Liver (tissue), 9 donors: ENCODE results near the gene KNG1. TPM values are rescaled to one million over a fixed set of nuclear protein-coding genes. Genes with fewer than 3 reads are reported as not detected.

Source experiments
- DNase-seq: peaks from one replicate; pipeline ENCODE4 v3.0.0-alpha.2; 2017; ENCODE audit warnings: low spot score
- H3K27ac ChIP-seq, 2 donors: one replicate each; pipeline ENCODE4 v1.7.0; 2013; ENCODE audit warnings: inconsistent platforms in 2 of 2, low read length in 2 of 2, control low read depth in 1 of 2, low read depth in 1 of 2, mild to moderate bottlenecking in 1 of 2
- H3K27me3 ChIP-seq, 4 donors: one replicate each; pipeline versions ENCODE4 v1.6.1 to v1.7.0; 2013; ENCODE audit warnings: low read length in 3 of 4, inconsistent platforms in 1 of 4, mild to moderate bottlenecking in 1 of 4, moderate library complexity in 1 of 4; ENCODE audit not compliant: control insufficient read depth in 4 of 4, insufficient read depth in 4 of 4
- H3K36me3 ChIP-seq, 4 donors: one replicate each; pipeline versions ENCODE4 v1.6.1 to v1.7.0; 2013; ENCODE audit warnings: low read length in 3 of 4, mild to moderate bottlenecking in 3 of 4, low read depth in 1 of 4, moderate library complexity in 1 of 4; ENCODE audit not compliant: control insufficient read depth in 4 of 4, insufficient read depth in 3 of 4
- H3K4me1 ChIP-seq, 4 donors: one replicate each; pipeline versions ENCODE4 v1.6.1 to v1.7.0; 2013; ENCODE audit warnings: low read length in 3 of 4, mild to moderate bottlenecking in 3 of 4, moderate library complexity in 1 of 4; ENCODE audit not compliant: control insufficient read depth in 4 of 4, insufficient read depth in 4 of 4
- H3K4me3 ChIP-seq, 3 donors: one replicate each; pipeline versions ENCODE4 v1.6.1 to v1.7.0; 2013; ENCODE audit warnings: low read length in 3 of 3, control low read depth in 1 of 3, low read depth in 1 of 3, mild to moderate bottlenecking in 1 of 3
- H3K9ac ChIP-seq, 2 donors: one replicate each; pipeline ENCODE4 v1.7.0; 2013; ENCODE audit warnings: low read length in 2 of 2, mild to moderate bottlenecking in 2 of 2, moderate library complexity in 2 of 2, control low read depth in 1 of 2, low read depth in 1 of 2
- H3K9me3 ChIP-seq, 4 donors: one replicate each; pipeline versions ENCODE4 v1.6.1 to v1.7.0; 2013; ENCODE audit warnings: low read length in 3 of 4; ENCODE audit not compliant: control insufficient read depth in 4 of 4
- EGR1 ChIP-seq, 2 donors: IDR thresholded peaks; 2 replicates each; pipeline ENCODE4 v1.6.1; 2016 to 2018; ENCODE audit warnings: antibody characterized with exemption in 2 of 2, low read depth in 2 of 2
- FOXA1 ChIP-seq: IDR thresholded peaks from 2 replicates; pipeline ENCODE4 v1.6.1; 2016; ENCODE audit warnings: antibody characterized with exemption
- FOXA2 ChIP-seq: IDR thresholded peaks from 2 replicates; pipeline ENCODE4 v1.6.1; 2016; ENCODE audit warnings: antibody characterized with exemption
- GABPA ChIP-seq, 2 donors: IDR thresholded peaks in 1 of 2; conservative IDR thresholded peaks in 1 of 2; 2 replicates each; pipeline ENCODE4 v1.6.1; 2016; ENCODE audit warnings: antibody characterized with exemption in 2 of 2, mild to moderate bottlenecking in 1 of 2, moderate library complexity in 1 of 2
- HNF4A ChIP-seq, 2 donors: conservative IDR thresholded peaks; 2 replicates each; pipeline ENCODE4 v1.6.1; 2016; ENCODE audit warnings: antibody characterized with exemption in 2 of 2, mild to moderate bottlenecking in 2 of 2
- HNF4G ChIP-seq: IDR thresholded peaks from 2 replicates; pipeline ENCODE4 v1.6.1; 2016; ENCODE audit warnings: antibody characterized with exemption
- JUND ChIP-seq, 2 donors: IDR thresholded peaks; 2 replicates each; pipeline ENCODE4 v1.6.1; 2016; ENCODE audit warnings: antibody characterized with exemption in 2 of 2
- NR2F2 ChIP-seq: IDR thresholded peaks from 2 replicates; pipeline ENCODE4 v1.6.1; 2016; ENCODE audit warnings: antibody characterized with exemption
- RAD21 ChIP-seq, 2 donors: IDR thresholded peaks; 2 replicates each; pipeline ENCODE4 v1.6.1; 2016; ENCODE audit warnings: antibody characterized with exemption in 2 of 2, mild to moderate bottlenecking in 2 of 2
- RXRA ChIP-seq, 2 donors: IDR thresholded peaks; 2 replicates each; pipeline ENCODE4 v1.6.1; 2017 to 2018; ENCODE audit warnings: antibody characterized with exemption in 2 of 2, mild to moderate bottlenecking in 1 of 2
- SP1 ChIP-seq: IDR thresholded peaks from 2 replicates; pipeline ENCODE4 v1.6.1; 2018; ENCODE audit warnings: antibody characterized with exemption, mild to moderate bottlenecking
- TAF1 ChIP-seq: conservative IDR thresholded peaks from 2 replicates; pipeline ENCODE4 v1.6.1; 2016; ENCODE audit warnings: antibody characterized with exemption, mild to moderate bottlenecking
- YY1 ChIP-seq: IDR thresholded peaks from 2 replicates; pipeline ENCODE4 v1.6.1; 2016; ENCODE audit warnings: antibody characterized with exemption, mild to moderate bottlenecking
- WGBS: extraction: QIAGEN DNeasy Blood & Tissue Kit; methylation state at CpG from one replicate; pipeline ENCODE4 v1.1.7; 2013; 5-methylcytosine and 5-hydroxymethylcytosine counted together
- polyA plus RNA-seq, 2 donors: library from polyadenylated mRNA; stranded (reverse) in 1 of 2; unstranded in 1 of 2; fragments of 200-250 nt in 1 of 2; fragments of >200 nt in 1 of 2; fragmentation: Nextera tagmentation in 1 of 2; extraction: Ambion mirVana in 1 of 2; gene quantifications; one replicate each; pipeline versions ENCODE4 v1.2.1 to v1.2.3, GENCODE V29; 2013 to 2015
- total RNA-seq, 2 donors: library from RNA; depleted of rRNA; stranded (reverse); fragments of >200 nt; gene quantifications; one replicate each; pipeline ENCODE4 v1.2.3, GENCODE V29; 2014
- TF ChIP-seq, protein P1 (sequence below): IDR thresholded peaks from 2 replicates; pipeline ENCODE4 v1.6.1; 2016; ENCODE audit warnings: antibody characterized with exemption
- TF ChIP-seq, protein P2 (sequence below): fragments of 150-350 bp; IDR thresholded peaks from 2 replicates; pipeline ENCODE4 v1.5.1; 2017; ENCODE audit warnings: improper control_type of control experiment, low read depth, low read length; ENCODE audit not compliant: missing input control
- TF ChIP-seq, protein P3 (sequence below): IDR thresholded peaks from 2 replicates; pipeline ENCODE4 v1.6.1; 2016; ENCODE audit warnings: antibody characterized with exemption
- TF ChIP-seq, protein P4 (sequence below): IDR thresholded peaks from 2 replicates; pipeline ENCODE4 v1.6.1; 2016; ENCODE audit warnings: antibody characterized with exemption, mild to moderate bottlenecking
- TF ChIP-seq, protein P5 (sequence below): IDR thresholded peaks from 2 replicates; pipeline ENCODE4 v1.6.1; 2016; ENCODE audit warnings: antibody characterized with exemption
- donor health status: healthy.
- donor health status: healthy.
- donor health status: healthy.
- donor health status: healthy.
- donor health status: healthy.

The KNG1 gene
- total and polyA plus RNA-seq, 4 donors = 605 to 918 (median 716) TPM

DNA sequence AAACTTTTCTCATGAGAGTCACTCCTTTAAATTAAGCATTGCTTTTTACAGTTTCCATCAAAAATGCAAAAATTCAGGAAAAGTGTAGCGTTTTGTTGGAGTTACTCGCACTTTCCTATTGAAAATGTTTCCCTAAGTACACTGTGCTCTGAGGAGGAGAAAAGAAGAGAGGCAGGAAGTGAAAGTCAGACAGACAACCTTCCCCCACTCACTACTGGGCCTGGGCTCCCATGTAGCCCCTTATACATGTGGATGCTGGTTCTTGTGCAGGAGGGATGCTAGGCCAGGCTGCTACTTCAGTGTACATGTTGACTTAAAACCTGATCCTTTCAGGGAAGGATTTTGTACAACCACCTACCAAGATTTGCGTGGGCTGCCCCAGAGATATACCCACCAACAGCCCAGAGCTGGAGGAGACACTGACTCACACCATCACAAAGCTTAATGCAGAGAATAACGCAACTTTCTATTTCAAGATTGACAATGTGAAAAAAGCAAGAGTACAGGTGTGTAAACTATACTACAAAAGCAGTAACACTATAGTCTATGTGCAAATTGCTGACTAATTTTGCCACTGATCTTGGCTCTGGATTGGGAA lies 15.1 kb downstream of the KNG1 start:
- H3K36me3 ChIP-seq = peaks cover 11 to 54% (median 36%) of the 10 kb centered on the region in 4 donors
- H3K9ac ChIP-seq = no peak overlapping the region
- TF ChIP-seq HNF4A (conservative IDR thresholded peaks at IDR 0.05) = no peak
- TF ChIP-seq GABPA (IDR thresholded peaks at IDR 0.05 in 1 of 2, conservative IDR thresholded peaks at IDR 0.05 in 1 of 2) = no peak
- TF ChIP-seq, protein P1, sequence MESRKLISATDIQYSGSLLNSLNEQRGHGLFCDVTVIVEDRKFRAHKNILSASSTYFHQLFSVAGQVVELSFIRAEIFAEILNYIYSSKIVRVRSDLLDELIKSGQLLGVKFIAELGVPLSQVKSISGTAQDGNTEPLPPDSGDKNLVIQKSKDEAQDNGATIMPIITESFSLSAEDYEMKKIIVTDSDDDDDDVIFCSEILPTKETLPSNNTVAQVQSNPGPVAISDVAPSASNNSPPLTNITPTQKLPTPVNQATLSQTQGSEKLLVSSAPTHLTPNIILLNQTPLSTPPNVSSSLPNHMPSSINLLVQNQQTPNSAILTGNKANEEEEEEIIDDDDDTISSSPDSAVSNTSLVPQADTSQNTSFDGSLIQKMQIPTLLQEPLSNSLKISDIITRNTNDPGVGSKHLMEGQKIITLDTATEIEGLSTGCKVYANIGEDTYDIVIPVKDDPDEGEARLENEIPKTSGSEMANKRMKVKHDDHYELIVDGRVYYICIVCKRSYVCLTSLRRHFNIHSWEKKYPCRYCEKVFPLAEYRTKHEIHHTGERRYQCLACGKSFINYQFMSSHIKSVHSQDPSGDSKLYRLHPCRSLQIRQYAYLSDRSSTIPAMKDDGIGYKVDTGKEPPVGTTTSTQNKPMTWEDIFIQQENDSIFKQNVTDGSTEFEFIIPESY = no peak
- no peaks in the 10 kb centered on the region for H3K27me3 ChIP-seq
- peaks cover 4 to 41% (median 28%) of the 10 kb centered on the region in 4 donors for H3K4me1 ChIP-seq
- no peak overlapping the region for H3K4me3 ChIP-seq
- no peaks in the 10 kb centered on the region for H3K9me3 ChIP-seq
- DNase-seq = no peak
- H3K27ac ChIP-seq = no peak overlapping the region
- WGBS = 95% methylated on average over 4 of the region's 4 CpGs

DNA sequence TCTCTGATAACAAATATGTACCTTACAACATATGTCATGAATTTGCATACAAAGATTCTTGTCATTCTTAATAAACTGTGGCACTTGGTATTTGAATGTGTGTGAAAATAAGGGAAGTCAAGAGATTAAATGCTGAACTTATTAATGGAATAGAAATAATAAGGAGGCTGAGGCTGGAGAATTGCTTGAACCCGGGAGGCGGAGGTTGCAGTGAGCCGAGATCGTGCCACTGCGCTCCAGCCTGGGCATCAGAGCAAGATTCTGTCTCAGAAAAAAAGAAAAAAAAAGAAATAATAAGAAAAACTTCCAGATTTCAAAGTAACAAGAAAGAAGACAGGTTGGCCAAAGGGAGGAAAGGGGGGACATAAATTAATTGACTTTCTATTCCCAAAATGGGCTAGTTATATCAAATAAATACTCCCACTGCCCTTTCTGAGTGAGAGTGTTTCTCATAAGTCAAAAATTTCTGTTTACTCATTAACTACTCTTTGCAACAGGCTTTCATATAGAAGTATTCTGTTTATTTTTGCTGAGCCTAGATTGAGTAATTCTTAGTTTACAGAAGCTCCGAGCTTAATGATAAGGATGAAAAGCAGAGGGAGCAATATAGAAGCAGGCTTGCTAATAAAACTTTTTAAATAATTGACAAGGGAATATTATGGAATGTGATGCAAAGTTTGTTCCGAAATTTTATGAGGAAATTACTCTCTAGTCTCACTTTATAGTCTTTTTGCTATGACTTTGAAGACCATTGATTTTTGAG lies 25.6 kb downstream of the KNG1 start:
- Histone ChIP-seq H3K4me3 (no peak overlapping the region), H3K36me3 (peaks cover 5 to 33% (median 17%) of the 10 kb centered on the region in 4 donors), H3K27me3 (no peaks in the 10 kb centered on the region), H3K9me3 (no peaks in the 10 kb centered on the region), H3K9ac (no peak overlapping the region), H3K27ac (peak overlapping the region; percentile 51 to 72), H3K4me1 (peaks cover 8 to 62% (median 54%) of the 10 kb centered on the region in 4 donors)
- no peak for TF ChIP-seq GABPA (IDR thresholded peaks at IDR 0.05 in 1 of 2, conservative IDR thresholded peaks at IDR 0.05 in 1 of 2)
- TF ChIP-seq SP1 = peak; percentile 30
- TF ChIP-seq TAF1 = no peak
- peak in 1 of 2 donors; percentile 12 for TF ChIP-seq RAD21 (IDR thresholded peaks at IDR 0.05)
- peak; percentile 37 to 64 for TF ChIP-seq HNF4A (conservative IDR thresholded peaks at IDR 0.05)
- TF ChIP-seq, protein P2, sequence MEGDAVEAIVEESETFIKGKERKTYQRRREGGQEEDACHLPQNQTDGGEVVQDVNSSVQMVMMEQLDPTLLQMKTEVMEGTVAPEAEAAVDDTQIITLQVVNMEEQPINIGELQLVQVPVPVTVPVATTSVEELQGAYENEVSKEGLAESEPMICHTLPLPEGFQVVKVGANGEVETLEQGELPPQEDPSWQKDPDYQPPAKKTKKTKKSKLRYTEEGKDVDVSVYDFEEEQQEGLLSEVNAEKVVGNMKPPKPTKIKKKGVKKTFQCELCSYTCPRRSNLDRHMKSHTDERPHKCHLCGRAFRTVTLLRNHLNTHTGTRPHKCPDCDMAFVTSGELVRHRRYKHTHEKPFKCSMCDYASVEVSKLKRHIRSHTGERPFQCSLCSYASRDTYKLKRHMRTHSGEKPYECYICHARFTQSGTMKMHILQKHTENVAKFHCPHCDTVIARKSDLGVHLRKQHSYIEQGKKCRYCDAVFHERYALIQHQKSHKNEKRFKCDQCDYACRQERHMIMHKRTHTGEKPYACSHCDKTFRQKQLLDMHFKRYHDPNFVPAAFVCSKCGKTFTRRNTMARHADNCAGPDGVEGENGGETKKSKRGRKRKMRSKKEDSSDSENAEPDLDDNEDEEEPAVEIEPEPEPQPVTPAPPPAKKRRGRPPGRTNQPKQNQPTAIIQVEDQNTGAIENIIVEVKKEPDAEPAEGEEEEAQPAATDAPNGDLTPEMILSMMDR = no peak
- TF ChIP-seq, protein P1 = peak; percentile 34
- TF ChIP-seq HNF4G = no peak
- peak in 1 of 2 donors; percentile 34 for TF ChIP-seq JUND (IDR thresholded peaks at IDR 0.05)
- TF ChIP-seq, protein P3, sequence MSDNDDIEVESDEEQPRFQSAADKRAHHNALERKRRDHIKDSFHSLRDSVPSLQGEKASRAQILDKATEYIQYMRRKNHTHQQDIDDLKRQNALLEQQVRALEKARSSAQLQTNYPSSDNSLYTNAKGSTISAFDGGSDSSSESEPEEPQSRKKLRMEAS = peak; percentile 9
- TF ChIP-seq FOXA2 = peak; percentile 90
- TF ChIP-seq FOXA1 = peak; percentile 83
- TF ChIP-seq NR2F2 = no peak
- peak; percentile 33 to 67 for TF ChIP-seq RXRA (IDR thresholded peaks at IDR 0.05)
- TF ChIP-seq, protein P4, sequence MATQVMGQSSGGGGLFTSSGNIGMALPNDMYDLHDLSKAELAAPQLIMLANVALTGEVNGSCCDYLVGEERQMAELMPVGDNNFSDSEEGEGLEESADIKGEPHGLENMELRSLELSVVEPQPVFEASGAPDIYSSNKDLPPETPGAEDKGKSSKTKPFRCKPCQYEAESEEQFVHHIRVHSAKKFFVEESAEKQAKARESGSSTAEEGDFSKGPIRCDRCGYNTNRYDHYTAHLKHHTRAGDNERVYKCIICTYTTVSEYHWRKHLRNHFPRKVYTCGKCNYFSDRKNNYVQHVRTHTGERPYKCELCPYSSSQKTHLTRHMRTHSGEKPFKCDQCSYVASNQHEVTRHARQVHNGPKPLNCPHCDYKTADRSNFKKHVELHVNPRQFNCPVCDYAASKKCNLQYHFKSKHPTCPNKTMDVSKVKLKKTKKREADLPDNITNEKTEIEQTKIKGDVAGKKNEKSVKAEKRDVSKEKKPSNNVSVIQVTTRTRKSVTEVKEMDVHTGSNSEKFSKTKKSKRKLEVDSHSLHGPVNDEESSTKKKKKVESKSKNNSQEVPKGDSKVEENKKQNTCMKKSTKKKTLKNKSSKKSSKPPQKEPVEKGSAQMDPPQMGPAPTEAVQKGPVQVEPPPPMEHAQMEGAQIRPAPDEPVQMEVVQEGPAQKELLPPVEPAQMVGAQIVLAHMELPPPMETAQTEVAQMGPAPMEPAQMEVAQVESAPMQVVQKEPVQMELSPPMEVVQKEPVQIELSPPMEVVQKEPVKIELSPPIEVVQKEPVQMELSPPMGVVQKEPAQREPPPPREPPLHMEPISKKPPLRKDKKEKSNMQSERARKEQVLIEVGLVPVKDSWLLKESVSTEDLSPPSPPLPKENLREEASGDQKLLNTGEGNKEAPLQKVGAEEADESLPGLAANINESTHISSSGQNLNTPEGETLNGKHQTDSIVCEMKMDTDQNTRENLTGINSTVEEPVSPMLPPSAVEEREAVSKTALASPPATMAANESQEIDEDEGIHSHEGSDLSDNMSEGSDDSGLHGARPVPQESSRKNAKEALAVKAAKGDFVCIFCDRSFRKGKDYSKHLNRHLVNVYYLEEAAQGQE = peak; percentile 26
- TF ChIP-seq YY1 = peak; percentile 23
- TF ChIP-seq EGR1 (IDR thresholded peaks at IDR 0.05; ENCODE audit: low read depth in 2 of 2) = no peak
- TF ChIP-seq, protein P5, sequence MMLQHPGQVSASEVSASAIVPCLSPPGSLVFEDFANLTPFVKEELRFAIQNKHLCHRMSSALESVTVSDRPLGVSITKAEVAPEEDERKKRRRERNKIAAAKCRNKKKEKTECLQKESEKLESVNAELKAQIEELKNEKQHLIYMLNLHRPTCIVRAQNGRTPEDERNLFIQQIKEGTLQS = no peak
- WGBS = 30% methylated on average over 7 of the region's 7 CpGs
- DNase-seq = no peak
